RWPE2 (cell line): Measurements from ENCODE around the gene KRT35.
"Not testable (repeated sequence)": the region's sequence is repeated elsewhere in the genome, so short reads cannot be mapped to it uniquely, and the experiment has no call there.

Source experiments
- ATAC-seq: fragments of 200-7000 bp; cut with Tn5 transposase; 3 replicates; pipeline ENCODE4 v1.9.1; 2021; ENCODE audit warnings: low read depth
- DNase-seq: peaks from one replicate; pipeline ENCODE4 v3.0.0-alpha.2; 2020; ENCODE audit warnings: low spot score
- H3K27ac ChIP-seq: fragments of 450-650 bp; 2 replicates; pipeline ENCODE4 v1.5.1; 2017; ENCODE audit warnings: mild to moderate bottlenecking; ENCODE audit not compliant: poor library complexity, severe bottlenecking
- H3K27me3 ChIP-seq: fragments of 250-450 bp; sonication (Bioruptor Pico); 2 replicates; pipeline ENCODE4 v1.5.1; 2021; ENCODE audit warnings: mild to moderate bottlenecking, moderate library complexity; ENCODE audit not compliant: insufficient read depth, poor library complexity, severe bottlenecking
- H3K36me3 ChIP-seq: fragments of 250-450 bp; sonication (Bioruptor Pico); 2 replicates; pipeline ENCODE4 v1.5.1; 2020; ENCODE audit warnings: low read depth, mild to moderate bottlenecking, moderate library complexity
- H3K4me1 ChIP-seq: fragments of 250-450 bp; sonication (Bioruptor Pico); 2 replicates; pipeline ENCODE4 v1.5.1; 2021; ENCODE audit warnings: mild to moderate bottlenecking, moderate library complexity; ENCODE audit not compliant: insufficient read depth, poor library complexity, severe bottlenecking
- H3K4me3 ChIP-seq: fragments of 250-450 bp; sonication (Bioruptor Pico); 2 replicates; pipeline ENCODE4 v1.5.1; 2021; ENCODE audit warnings: mild to moderate bottlenecking, moderate library complexity; ENCODE audit not compliant: severe bottlenecking
- H3K9me3 ChIP-seq: fragments of 250-450 bp; sonication (Bioruptor Pico); 2 replicates; pipeline ENCODE4 v1.5.1; 2021; ENCODE audit warnings: mild to moderate bottlenecking, moderate library complexity; ENCODE audit not compliant: severe bottlenecking
- TF ChIP-seq, protein P1 (sequence below): fragments of 450-650 bp; IDR thresholded peaks from one replicate; pipeline ENCODE4 v1.5.1; 2017; ENCODE audit warnings: mild to moderate bottlenecking, moderate library complexity; ENCODE audit not compliant: poor library complexity, severe bottlenecking

Gene KRT35

DNA sequence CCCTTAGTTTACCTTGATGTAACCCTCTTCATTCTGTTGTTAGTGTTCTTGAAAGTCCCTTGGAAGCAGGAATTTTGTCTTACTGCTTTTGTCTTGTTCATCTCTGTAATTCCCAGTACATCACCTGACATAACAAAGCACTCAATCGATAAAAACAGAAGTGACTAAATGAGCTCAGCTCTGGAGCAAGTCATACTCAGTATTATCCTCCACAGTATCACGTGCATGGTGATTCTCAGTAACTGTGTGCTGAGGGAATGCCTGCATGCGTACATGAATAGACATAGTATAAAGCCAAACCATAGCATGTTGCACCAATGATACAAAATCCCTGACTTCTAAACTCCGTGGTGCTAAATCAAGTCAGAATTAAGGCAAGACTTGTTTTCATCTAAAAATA lies 47.4 kb downstream of the KRT35 start:
- Histone ChIP-seq H3K36me3 (no peaks in the 10 kb centered on the region), H3K9me3 (no peaks in the 10 kb centered on the region), H3K27ac (no peak overlapping the region), H3K4me3 (no peak overlapping the region), H3K27me3 (no peaks in the 10 kb centered on the region), H3K4me1 (no peaks in the 10 kb centered on the region)
- DNase-seq = no peak
- TF ChIP-seq, protein P1, sequence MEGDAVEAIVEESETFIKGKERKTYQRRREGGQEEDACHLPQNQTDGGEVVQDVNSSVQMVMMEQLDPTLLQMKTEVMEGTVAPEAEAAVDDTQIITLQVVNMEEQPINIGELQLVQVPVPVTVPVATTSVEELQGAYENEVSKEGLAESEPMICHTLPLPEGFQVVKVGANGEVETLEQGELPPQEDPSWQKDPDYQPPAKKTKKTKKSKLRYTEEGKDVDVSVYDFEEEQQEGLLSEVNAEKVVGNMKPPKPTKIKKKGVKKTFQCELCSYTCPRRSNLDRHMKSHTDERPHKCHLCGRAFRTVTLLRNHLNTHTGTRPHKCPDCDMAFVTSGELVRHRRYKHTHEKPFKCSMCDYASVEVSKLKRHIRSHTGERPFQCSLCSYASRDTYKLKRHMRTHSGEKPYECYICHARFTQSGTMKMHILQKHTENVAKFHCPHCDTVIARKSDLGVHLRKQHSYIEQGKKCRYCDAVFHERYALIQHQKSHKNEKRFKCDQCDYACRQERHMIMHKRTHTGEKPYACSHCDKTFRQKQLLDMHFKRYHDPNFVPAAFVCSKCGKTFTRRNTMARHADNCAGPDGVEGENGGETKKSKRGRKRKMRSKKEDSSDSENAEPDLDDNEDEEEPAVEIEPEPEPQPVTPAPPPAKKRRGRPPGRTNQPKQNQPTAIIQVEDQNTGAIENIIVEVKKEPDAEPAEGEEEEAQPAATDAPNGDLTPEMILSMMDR = no peak
- ATAC-seq = no peak

DNA sequence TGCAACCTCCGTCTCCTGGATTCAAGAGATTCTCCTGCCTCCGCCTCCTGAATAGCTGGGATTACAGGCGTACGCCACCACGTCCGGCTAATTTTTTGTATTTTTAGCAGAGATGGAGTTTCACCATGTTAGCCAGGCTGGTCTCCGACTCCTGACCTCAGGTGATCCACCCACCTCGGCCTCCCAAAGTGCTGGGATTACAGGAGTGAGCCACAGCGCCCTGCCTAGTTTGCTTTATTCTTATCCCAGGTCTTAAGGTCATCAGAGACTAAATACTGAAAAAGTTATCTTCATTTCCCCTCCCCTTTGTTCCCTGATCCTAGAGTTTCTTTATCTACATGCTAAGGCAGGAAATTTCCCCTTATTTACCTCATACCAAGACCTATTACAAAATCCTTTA lies 50.6 kb downstream of the KRT35 start:
- H3K4me3 ChIP-seq, H3K4me1 ChIP-seq, H3K36me3 ChIP-seq, H3K27ac ChIP-seq, DNase-seq, H3K9me3 ChIP-seq, H3K27me3 ChIP-seq, ATAC-seq: not testable (repeated sequence)

DNA sequence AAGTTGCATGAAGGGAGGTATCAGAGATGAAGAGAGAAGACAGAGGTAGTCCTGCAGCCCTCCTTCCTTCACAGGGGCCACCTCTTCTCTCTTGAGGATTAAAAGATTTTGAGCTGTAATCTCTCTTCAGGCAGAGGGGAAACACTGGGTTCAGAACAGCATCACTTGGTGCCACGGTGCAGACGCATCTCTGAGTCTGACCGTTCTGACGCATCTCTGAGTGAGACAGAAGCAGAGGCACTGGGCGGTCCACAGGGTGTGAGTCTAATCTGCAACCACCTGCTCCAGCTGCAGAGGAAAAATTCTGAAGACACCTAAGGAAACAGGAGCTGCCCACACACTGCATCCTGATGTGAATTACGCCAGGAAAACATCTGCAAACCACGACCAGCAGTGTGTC lies 51.3 kb downstream of the KRT35 start:
- TF ChIP-seq, protein P1 = no peak

DNA sequence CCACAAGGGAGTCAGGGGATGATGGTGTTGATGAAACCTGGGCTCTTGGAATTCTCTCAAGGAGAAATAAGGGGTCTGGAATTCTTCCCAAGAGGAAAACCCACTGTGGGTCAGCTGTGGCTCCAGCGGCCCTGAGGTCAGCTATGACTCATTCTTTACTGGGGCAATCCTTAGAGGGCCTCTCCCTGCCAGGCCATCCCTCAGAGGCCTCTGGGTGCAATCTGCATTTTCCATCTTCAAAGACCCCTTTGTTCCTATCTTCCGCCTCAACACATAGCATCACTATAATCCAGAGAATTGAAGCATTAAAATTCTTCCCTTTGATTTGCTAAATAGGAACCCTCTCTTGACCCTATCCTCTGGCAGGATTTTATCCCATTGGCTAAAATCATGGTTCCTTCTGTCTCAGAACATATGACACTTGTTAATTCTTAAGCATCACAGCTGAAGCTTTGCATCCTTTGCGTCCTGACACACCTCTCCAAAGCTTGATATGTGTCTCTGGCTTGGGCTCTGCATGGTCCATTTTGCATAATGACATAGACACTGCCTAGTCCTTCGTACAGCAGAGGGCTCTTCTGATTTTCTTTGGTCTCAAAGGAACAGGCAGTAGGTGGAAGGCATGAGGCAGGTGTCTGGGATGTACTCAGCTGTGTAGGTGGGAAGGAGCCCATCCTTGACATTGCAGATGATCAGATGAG lies 52.2 kb downstream of the KRT35 start:
- no peak overlapping the region for H3K27ac ChIP-seq

More for the DNA sequence above, 51.3 kb downstream of the KRT35 start:
- Histone ChIP-seq H3K36me3 (no peaks in the 10 kb centered on the region), H3K27ac (no peak overlapping the region), H3K9me3 (no peaks in the 10 kb centered on the region), H3K4me1 (no peaks in the 10 kb centered on the region), H3K27me3 (no peaks in the 10 kb centered on the region), H3K4me3 (no peak overlapping the region)
- DNase-seq (no peak), ATAC-seq (no peak)

More for the DNA sequence above, 52.2 kb downstream of the KRT35 start:
- TF ChIP-seq, protein P1 = no peak
- Histone ChIP-seq H3K36me3 (no peaks in the 10 kb centered on the region), H3K4me3 (no peak overlapping the region), H3K4me1 (no peaks in the 10 kb centered on the region), H3K9me3 (no peaks in the 10 kb centered on the region), H3K27me3 (no peaks in the 10 kb centered on the region)
- DNase-seq (no peak), ATAC-seq (no peak)
